K562 treated with DMSO at 1 percent for 12 hours (cell line): ENCODE data around the gene ATAT1. TPM values are rescaled to one million over a fixed set of nuclear protein-coding genes. Genes with fewer than 3 reads are reported as not detected.

Experiments used
- total RNA-seq: library from RNA; unstranded; fragments of 300-600 nt; gene quantifications from 2 replicates; pipeline ENCODE4 v1.2.3, GENCODE V29; 2022; ENCODE audit not compliant: insufficient read depth

Gene ATAT1
- 2.0 and 4.3 TPM in 2 replicates for total RNA-seq

GRCh38 chr6:30626484-30627366 is at the start of gene ATAT1:
Gene ATAT1 (plus strand): TSS chr6:30626874.

GRCh38 chr6:30616811-30617564 is 9.7 kb upstream of the ATAT1 start, which contains the start of gene PPP1R10:
Gene PPP1R10 (minus strand): TSS chr6:30617243. CDS start chr6:30609944, 7,299 bp downstream.

GRCh38 chr6:30617565-30618269 is 9.0 kb upstream of the ATAT1 start, which contains the start of gene MRPS18B:
Gene MRPS18B (plus strand): TSS chr6:30617840. CDS start chr6:30617866, 26 bp downstream.

GRCh38 chr6:30646450-30647241 is 20.0 kb downstream of the ATAT1 start, which contains the start of gene C6orf136:
Gene C6orf136 (plus strand): TSS chr6:30647133. CDS start chr6:30647232, 99 bp downstream.

GRCh38 chr6:30672445-30673253 is 46.0 kb downstream of the ATAT1 start, which contains the start of gene DHX16:
Gene DHX16 (minus strand): TSS chr6:30673006. CDS start chr6:30672841, 165 bp downstream.

GRCh38 chr6:30686009-30686907 is 59.6 kb downstream of the ATAT1 start, which contains the start of gene PPP1R18:
Gene PPP1R18 (minus strand): TSS chr6:30686645. CDS start chr6:30686018, 627 bp downstream.

GRCh38 chr6:30690403-30691207 is 63.9 kb downstream of the ATAT1 start, which contains the start of gene NRM:
Gene NRM (minus strand): TSS chr6:30690984. CDS start chr6:30690974, 10 bp downstream.

Other genes with a start within 250 kb of the ATAT1 start
- gene HLA-E, start 137.4 kb upstream of the ATAT1 start, total RNA-seq = 101 and 133 TPM in 2 replicates
- gene GNL1, start 70.4 kb upstream of the ATAT1 start, total RNA-seq = 59.1 and 61.6 TPM in 2 replicates
- 10.6 and 17.7 TPM in 2 replicates for gene PRR3, start 69.6 kb upstream of the ATAT1 start, total RNA-seq
- 65.0 and 94.3 TPM in 2 replicates for gene ABCF1, start 55.4 kb upstream of the ATAT1 start, total RNA-seq
- gene PPP1R10, start 9.6 kb upstream of the ATAT1 start, total RNA-seq = 9.8 and 27.8 TPM in 2 replicates
- gene MRPS18B, start 9.0 kb upstream of the ATAT1 start, total RNA-seq = 93.5 and 96.4 TPM in 2 replicates
- gene C6orf136, start 20.3 kb downstream of the ATAT1 start, total RNA-seq = 34.0 and 38.3 TPM in 2 replicates
- 39.0 and 61.2 TPM in 2 replicates for gene DHX16, start 46.1 kb downstream of the ATAT1 start, total RNA-seq
- 94.1 and 132 TPM in 2 replicates for gene PPP1R18, start 59.8 kb downstream of the ATAT1 start, total RNA-seq
- 26.0 and 32.4 TPM in 2 replicates for gene NRM, start 64.1 kb downstream of the ATAT1 start, total RNA-seq
- gene MDC1, start 90.4 kb downstream of the ATAT1 start, total RNA-seq = 37.9 and 97.2 TPM in 2 replicates
- gene TUBB, start 93.5 kb downstream of the ATAT1 start, total RNA-seq = 976 and 1,602 TPM in 2 replicates
- 233 and 258 TPM in 2 replicates for gene FLOT1, start 115.8 kb downstream of the ATAT1 start, total RNA-seq
- gene IER3, start 117.7 kb downstream of the ATAT1 start, total RNA-seq = 157 and 175 TPM in 2 replicates